ENCODE data around the gene CES5A.

CES5A gene

GRCh38 chr16:55825115-55825728, 50.0 kb downstream of the CES5A start:
- no peak for TF ChIP-seq CTCF (IDR thresholded peaks at IDR 0.05)
- no peak overlapping the region for H3K4me3 ChIP-seq (ENCODE audit: low read depth in 1 of 2, low read length in 1 of 2)
- H3K27ac ChIP-seq = no peak overlapping the region
- H3K9me3 ChIP-seq = no peaks in the 10 kb centered on the region
- H3K36me3 ChIP-seq = peaks cover 4% of the 10 kb centered on the region
- no peaks in the 10 kb centered on the region for H3K27me3 ChIP-seq
- H3K4me1 ChIP-seq (ENCODE audit: control insufficient read depth in 1 of 2, insufficient read depth in 1 of 2, low read depth in 1 of 2, low read length in 1 of 2) = no peaks in the 10 kb centered on the region

- peaks cover 4% of the 10 kb centered on the region for H3K36me3 ChIP-seq
- no peak overlapping the region for H3K4me3 ChIP-seq (ENCODE audit: low read depth in 1 of 2, low read length in 1 of 2)
- TF ChIP-seq CTCF (IDR thresholded peaks at IDR 0.05) = no peak
- no peaks in the 10 kb centered on the region for H3K4me1 ChIP-seq (ENCODE audit: control insufficient read depth in 1 of 2, insufficient read depth in 1 of 2, low read depth in 1 of 2, low read length in 1 of 2)
- no peak overlapping the region for H3K27ac ChIP-seq
- no peaks in the 10 kb centered on the region for H3K9me3 ChIP-seq
- H3K27me3 ChIP-seq = no peaks in the 10 kb centered on the region
Measured at GRCh38 chr16:55824473-55825000, 50.6 kb downstream of the CES5A start.

- Histone ChIP-seq H3K27me3 (no peaks in the 10 kb centered on the region), H3K27ac (no peak overlapping the region), H3K4me3 (ENCODE audit: low read depth in 1 of 2, low read length in 1 of 2) (no peak overlapping the region), H3K9me3 (no peaks in the 10 kb centered on the region), H3K4me1 (ENCODE audit: control insufficient read depth in 1 of 2, insufficient read depth in 1 of 2, low read depth in 1 of 2, low read length in 1 of 2) (no peaks in the 10 kb centered on the region), H3K36me3 (peaks cover 4% of the 10 kb centered on the region)
- TF ChIP-seq CTCF (IDR thresholded peaks at IDR 0.05) = no peak
Measured at GRCh38 chr16:55822280-55822810, 52.8 kb downstream of the CES5A start.

- H3K36me3 ChIP-seq = peaks cover 4% of the 10 kb centered on the region
- H3K4me1 ChIP-seq (ENCODE audit: control insufficient read depth in 1 of 2, insufficient read depth in 1 of 2, low read depth in 1 of 2, low read length in 1 of 2) = no peaks in the 10 kb centered on the region
- no peak for TF ChIP-seq CTCF (IDR thresholded peaks at IDR 0.05)
- peaks cover 6% of the 10 kb centered on the region for H3K27me3 ChIP-seq
- H3K27ac ChIP-seq = no peak overlapping the region
- H3K4me3 ChIP-seq (ENCODE audit: low read depth in 1 of 2, low read length in 1 of 2) = no peak overlapping the region
- H3K9me3 ChIP-seq = no peaks in the 10 kb centered on the region
Measured at GRCh38 chr16:55821210-55821609, 54.0 kb downstream of the CES5A start.

GRCh38 chr16:55820615-55821014, 54.6 kb downstream of the CES5A start:
- no peaks in the 10 kb centered on the region for H3K9me3 ChIP-seq
- no peak for TF ChIP-seq CTCF (IDR thresholded peaks at IDR 0.05)
- no peak overlapping the region for H3K4me3 ChIP-seq (ENCODE audit: low read depth in 1 of 2, low read length in 1 of 2)
- no peaks in the 10 kb centered on the region for H3K4me1 ChIP-seq (ENCODE audit: control insufficient read depth in 1 of 2, insufficient read depth in 1 of 2, low read depth in 1 of 2, low read length in 1 of 2)
- peaks cover 6% of the 10 kb centered on the region for H3K27me3 ChIP-seq
- peaks cover 4% of the 10 kb centered on the region for H3K36me3 ChIP-seq
- no peak overlapping the region for H3K27ac ChIP-seq

Measured in neutrophil (primary cell).